ENCODE results near the gene ATP8A2.
"Not testable (repeated sequence)": the region's sequence is repeated elsewhere in the genome, so short reads cannot be mapped to it uniquely, and the experiment has no call there.

ATP8A2 gene

GRCh38 chr13:25371875-25372283, at the start of gene ATP8A2:
ATP8A2 (plus strand) TSS chr13:25371974; CDS start chr13:25372213, 239 bp downstream.
- no peak for DNase-seq (ENCODE audit: low spot score)

GRCh38 chr13:25324100-25324499, 47.7 kb upstream of the ATP8A2 start:
- no peak for DNase-seq (ENCODE audit: low spot score)

GRCh38 chr13:25329706-25330105, 42.1 kb upstream of the ATP8A2 start:
- DNase-seq (ENCODE audit: low spot score), result no peak

- no peak for DNase-seq (ENCODE audit: low spot score)
Measured at GRCh38 chr13:25330541-25330940, 41.2 kb upstream of the ATP8A2 start.

GRCh38 chr13:25335856-25336255, 35.9 kb upstream of the ATP8A2 start:
- no peak for DNase-seq (ENCODE audit: low spot score)

- DNase-seq (ENCODE audit: low spot score), result no peak
Measured at GRCh38 chr13:25345576-25345975, 26.2 kb upstream of the ATP8A2 start.

GRCh38 chr13:25347151-25347550, 24.6 kb upstream of the ATP8A2 start:
- no peak for DNase-seq (ENCODE audit: low spot score)

- DNase-seq (ENCODE audit: low spot score), result no peak
Measured at GRCh38 chr13:25351404-25351803, 20.4 kb upstream of the ATP8A2 start.

- no peak for DNase-seq (ENCODE audit: low spot score)
Measured at GRCh38 chr13:25352230-25352629, 19.5 kb upstream of the ATP8A2 start.

GRCh38 chr13:25352806-25353205, 19.0 kb upstream of the ATP8A2 start:
- no peak for DNase-seq (ENCODE audit: low spot score)

- DNase-seq (ENCODE audit: low spot score), result no peak
Measured at GRCh38 chr13:25353344-25353743, 18.4 kb upstream of the ATP8A2 start.

- no peak for DNase-seq (ENCODE audit: low spot score)
Measured at GRCh38 chr13:25354377-25354776, 17.4 kb upstream of the ATP8A2 start.

GRCh38 chr13:25360443-25360842, 11.3 kb upstream of the ATP8A2 start:
- DNase-seq (ENCODE audit: low spot score), result not testable (repeated sequence)

GRCh38 chr13:25365720-25366235, 6.0 kb upstream of the ATP8A2 start:
- DNase-seq (ENCODE audit: low spot score), result no peak

GRCh38 chr13:25371158-25371874, 458 bp upstream of the ATP8A2 start:
- no peak for DNase-seq (ENCODE audit: low spot score)

GRCh38 chr13:25372284-25373081, 709 bp downstream of the ATP8A2 start:
- DNase-seq (ENCODE audit: low spot score), result no peak

- DNase-seq (ENCODE audit: low spot score), result no peak
Measured at GRCh38 chr13:25375727-25376358, 4.1 kb downstream of the ATP8A2 start.

- no peak for DNase-seq (ENCODE audit: low spot score)
Measured at GRCh38 chr13:25377244-25377962, 5.6 kb downstream of the ATP8A2 start.

GRCh38 chr13:25378528-25378927, 6.8 kb downstream of the ATP8A2 start:
- DNase-seq (ENCODE audit: low spot score), result no peak

GRCh38 chr13:25379011-25379410, 7.2 kb downstream of the ATP8A2 start:
- DNase-seq (ENCODE audit: low spot score), result no peak

GRCh38 chr13:25380082-25380481, 8.3 kb downstream of the ATP8A2 start:
- DNase-seq (ENCODE audit: low spot score), result no peak

- DNase-seq (ENCODE audit: low spot score), result no peak
Measured at GRCh38 chr13:25380741-25381324, 9.1 kb downstream of the ATP8A2 start.
